Calu3 (cell line): ENCODE data around the gene TCF12. TPM values are rescaled to one million over a fixed set of nuclear protein-coding genes. Genes with fewer than 3 reads are reported as not detected.

Experiments used
- BruUV-seq: library from RNA; stranded (reverse); fragments of 400-500 nt; replicated peaks from 2 replicates; lab custom pipeline; 2021; lab: Mats Ljungman, UMichigan
- CTCF ChIA-PET: fragments of 300-600 bp; sonication (Branson Sonifier 250); formaldehyde crosslinking; loops from one replicate; lab custom pipeline; 2022; ENCODE audit warnings: antibody characterized with exemption; lab: Charles Lee
- DNase-seq: peaks from one replicate; pipeline ENCODE4 v3.0.0; 2022
- H3K27ac Mint-ChIP-seq: one replicate; pipeline ENCODE4 v1.8.0; 2022; ENCODE audit warnings: mixed read lengths; ENCODE audit not compliant: unreplicated experiment
- H3K27me3 Mint-ChIP-seq: one replicate; pipeline ENCODE4 v1.8.0; 2022; ENCODE audit warnings: mixed read lengths; ENCODE audit not compliant: unreplicated experiment
- H3K36me3 Mint-ChIP-seq: one replicate; pipeline ENCODE4 v1.8.0; 2022; ENCODE audit warnings: mild to moderate bottlenecking, moderate library complexity, mixed read lengths; ENCODE audit not compliant: insufficient read depth, unreplicated experiment
- H3K4me1 Mint-ChIP-seq: one replicate; pipeline ENCODE4 v1.8.0; 2022; ENCODE audit warnings: mild to moderate bottlenecking, low read depth, mixed read lengths; ENCODE audit not compliant: unreplicated experiment
- H3K4me3 Mint-ChIP-seq: one replicate; pipeline ENCODE4 v1.8.0; 2022; ENCODE audit warnings: mild to moderate bottlenecking, low read depth, moderate library complexity, mixed read lengths; ENCODE audit not compliant: unreplicated experiment
- H3K9me3 Mint-ChIP-seq: one replicate; pipeline ENCODE4 v1.8.0; 2022; ENCODE audit warnings: low read depth, mixed read lengths; ENCODE audit not compliant: unreplicated experiment
- intact Hi-C: fragments of 100-400 bp; cut with micrococcal nuclease; formaldehyde crosslinking; loops from one replicate; pipeline ENCODE4 v1.10.0; 2022; ENCODE audit not compliant: unreplicated experiment
- total RNA-seq: library from RNA; stranded (reverse); gene quantifications from 2 replicates; pipeline ENCODE4 v1.2.3, GENCODE V29; 2022
- TF ChIP-seq, protein P1 (sequence below): fragments of 200-600 bp; IDR thresholded peaks from one replicate; pipeline ENCODE4 v1.8.0; 2022; ENCODE audit warnings: antibody characterized with exemption; ENCODE audit not compliant: unreplicated experiment

The TCF12 gene
- total RNA-seq, 1 experiment from 2014 or later, result 127 TPM

DNA sequence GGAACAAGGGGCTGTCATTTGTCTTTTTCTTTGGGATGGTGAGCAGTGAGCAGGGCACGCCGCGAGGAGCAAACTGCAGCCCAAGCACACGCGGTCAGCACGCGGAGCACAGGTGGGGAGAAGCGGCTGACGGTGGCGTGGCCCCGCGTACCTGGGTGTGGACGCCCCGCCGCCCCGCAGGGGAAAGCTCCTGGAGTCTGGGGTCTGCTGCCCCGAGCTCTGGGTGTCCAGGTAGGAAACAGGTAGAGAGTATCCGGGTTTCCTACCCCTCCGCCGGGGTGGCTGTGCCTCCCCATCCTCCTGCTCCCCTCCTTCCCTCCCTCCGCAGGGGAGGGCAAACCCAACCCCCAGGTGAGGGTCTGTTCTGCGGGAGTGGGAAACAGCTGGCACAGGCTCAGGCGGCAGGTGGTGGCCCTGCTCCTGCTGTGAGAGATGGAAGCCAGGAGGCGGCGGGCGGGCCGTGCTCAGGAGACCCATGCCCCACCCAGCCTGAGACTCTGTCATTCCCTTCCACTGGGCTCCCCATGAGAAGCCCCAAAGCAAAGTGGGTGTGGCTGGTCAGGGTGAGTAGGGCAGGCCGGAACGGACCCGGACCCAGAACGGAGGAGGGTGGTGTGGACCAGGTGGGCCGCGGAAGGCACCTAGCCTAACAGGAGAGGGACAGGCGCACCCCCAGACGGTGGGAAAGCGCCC lies 400.9 kb downstream of the TCF12 start:
- CTCF ChIA-PET, result no interaction called here
- Mint-ChIP-seq H3K27ac (no peak overlapping the region), H3K36me3 (no peaks in the 10 kb centered on the region), H3K4me1 (peaks cover 8% of the 10 kb centered on the region), H3K27me3 (no peaks in the 10 kb centered on the region), H3K4me3 (no peak overlapping the region), H3K9me3 (no peaks in the 10 kb centered on the region)
- no TSS peak for BruUV-seq
- intact Hi-C loops, result no loop called here
- DNase-seq, result no peak
- TF ChIP-seq, protein P1, sequence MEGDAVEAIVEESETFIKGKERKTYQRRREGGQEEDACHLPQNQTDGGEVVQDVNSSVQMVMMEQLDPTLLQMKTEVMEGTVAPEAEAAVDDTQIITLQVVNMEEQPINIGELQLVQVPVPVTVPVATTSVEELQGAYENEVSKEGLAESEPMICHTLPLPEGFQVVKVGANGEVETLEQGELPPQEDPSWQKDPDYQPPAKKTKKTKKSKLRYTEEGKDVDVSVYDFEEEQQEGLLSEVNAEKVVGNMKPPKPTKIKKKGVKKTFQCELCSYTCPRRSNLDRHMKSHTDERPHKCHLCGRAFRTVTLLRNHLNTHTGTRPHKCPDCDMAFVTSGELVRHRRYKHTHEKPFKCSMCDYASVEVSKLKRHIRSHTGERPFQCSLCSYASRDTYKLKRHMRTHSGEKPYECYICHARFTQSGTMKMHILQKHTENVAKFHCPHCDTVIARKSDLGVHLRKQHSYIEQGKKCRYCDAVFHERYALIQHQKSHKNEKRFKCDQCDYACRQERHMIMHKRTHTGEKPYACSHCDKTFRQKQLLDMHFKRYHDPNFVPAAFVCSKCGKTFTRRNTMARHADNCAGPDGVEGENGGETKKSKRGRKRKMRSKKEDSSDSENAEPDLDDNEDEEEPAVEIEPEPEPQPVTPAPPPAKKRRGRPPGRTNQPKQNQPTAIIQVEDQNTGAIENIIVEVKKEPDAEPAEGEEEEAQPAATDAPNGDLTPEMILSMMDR, result no peak

GRCh38 chr15:57319919-57320560 lies 401.6 kb downstream of the TCF12 start:
- Mint-ChIP-seq H3K9me3 (no peaks in the 10 kb centered on the region), H3K27ac (no peak overlapping the region), H3K27me3 (no peaks in the 10 kb centered on the region), H3K36me3 (no peaks in the 10 kb centered on the region), H3K4me3 (no peak overlapping the region), H3K4me1 (peaks cover 8% of the 10 kb centered on the region)
- intact Hi-C loops, result no loop called here
- CTCF ChIA-PET, result no interaction called here
- no peak for DNase-seq
- no TSS peak for BruUV-seq
- TF ChIP-seq, protein P1, result no peak

GRCh38 chr15:57320631-57321220 lies 402.3 kb downstream of the TCF12 start:
- Mint-ChIP-seq H3K4me1 (peaks cover 8% of the 10 kb centered on the region), H3K4me3 (no peak overlapping the region), H3K27ac (no peak overlapping the region), H3K27me3 (no peaks in the 10 kb centered on the region), H3K36me3 (peaks cover 1% of the 10 kb centered on the region), H3K9me3 (no peaks in the 10 kb centered on the region)
- DNase-seq, result no peak
- TF ChIP-seq, protein P1, result no peak
- BruUV-seq, result no TSS peak
- intact Hi-C loops, result no loop called here
- CTCF ChIA-PET, result no interaction called here

GRCh38 chr15:57321485-57321884 lies 403.0 kb downstream of the TCF12 start:
- H3K27ac Mint-ChIP-seq, result no peak overlapping the region
- intact Hi-C loops, result no loop called here
- no TSS peak for BruUV-seq
- no peaks in the 10 kb centered on the region for H3K9me3 Mint-ChIP-seq
- TF ChIP-seq, protein P1, result no peak
- no peak for DNase-seq
- peaks cover 8% of the 10 kb centered on the region for H3K4me1 Mint-ChIP-seq
- no peaks in the 10 kb centered on the region for H3K27me3 Mint-ChIP-seq
- H3K36me3 Mint-ChIP-seq, result peaks cover 4% of the 10 kb centered on the region
- CTCF ChIA-PET, result no interaction called here
- H3K4me3 Mint-ChIP-seq, result no peak overlapping the region
